GM12878 (cell line): ENCODE measurements around the gene RHPN2. TPM values are rescaled to one million over a fixed set of nuclear protein-coding genes. Genes with fewer than 3 reads are reported as not detected.

Experiments used
- ATAC-seq: fragments of 200-7000 bp; cut with Tn5 transposase; 3 replicates; pipeline ENCODE4 v1.9.1; 2020; ENCODE audit warnings: mild to moderate bottlenecking, moderate library complexity
- BruUV-seq: library from RNA; stranded (reverse); fragments of 400-500 nt; replicated peaks from 2 replicates; lab custom pipeline; 2021; lab: Mats Ljungman, UMichigan
- CTCF ChIA-PET: fragments of 300-600 bp; sonication (Branson Sonifier 250); formaldehyde crosslinking; extraction: SDS; loops from one replicate; lab custom pipeline; 2021; ENCODE audit warnings: inconsistent platforms; lab: Yijun Ruan, JAX
- POLR2A ChIA-PET: fragments of 350-600 bp; formaldehyde crosslinking; extraction: SDS; loops from one replicate; lab custom pipeline; 2021; ENCODE audit warnings: inconsistent platforms; lab: Charles Lee
- RAD21 ChIA-PET: fragments of 300-600 bp; sonication (Branson Sonifier 250); formaldehyde crosslinking; loops from one replicate; lab custom pipeline; 2023; ENCODE audit warnings: antibody characterized with exemption; ENCODE audit not compliant: unreplicated experiment; lab: Charles Lee
- SMC1A ChIA-PET: fragments of 300-600 bp; sonication (Branson Sonifier 250); formaldehyde crosslinking; loops from one replicate; lab custom pipeline; 2023; ENCODE audit not compliant: unreplicated experiment, uncharacterized antibody; lab: Charles Lee
- DNase-seq: peaks from one replicate; pipeline ENCODE4 v3.0.0-alpha.2; 2011; ENCODE audit warnings: low read depth, low spot score
- FAIRE-seq: peaks from 3 replicates; lab custom pipeline; 2011; peaks lifted over from hg19 to GRCh38; lab: Jason Lieb, UNC
- H2AFZ ChIP-seq: 2 replicates; pipeline ENCODE4 v1.6.0; 2011; ENCODE audit warnings: low read depth, low read length, control low read depth; ENCODE audit not compliant: control insufficient read depth
- H3K27ac ChIP-seq: 2 replicates; pipeline ENCODE4 v1.5.1; 2011; ENCODE audit warnings: control low read depth; ENCODE audit not compliant: control insufficient read depth, insufficient read depth
- H3K27me3 ChIP-seq, 2 experiments: replicated peaks in 1 of 2; 2 replicates each; pipeline versions ENCODE4 v1.6.0 to v1.6.1; 2011; ENCODE audit warnings: low read length in 1 of 2; ENCODE audit not compliant: control insufficient read depth in 2 of 2, insufficient read depth in 2 of 2
- H3K36me3 ChIP-seq, 2 experiments: 2 replicates each; pipeline ENCODE4 v1.5.1; 2011; ENCODE audit warnings: low read length in 1 of 2; ENCODE audit not compliant: control insufficient read depth in 2 of 2, insufficient read depth in 2 of 2
- H3K4me1 ChIP-seq: 2 replicates; pipeline ENCODE4 v1.6.1; 2011; ENCODE audit warnings: mild to moderate bottlenecking, low read length, moderate library complexity, mixed read lengths; ENCODE audit not compliant: control insufficient read depth, insufficient read depth
- H3K4me2 ChIP-seq: 2 replicates; pipeline ENCODE4 v1.6.0; 2011; ENCODE audit warnings: control low read depth; ENCODE audit not compliant: control insufficient read depth, insufficient read depth
- H3K4me3 ChIP-seq: fragments of 200-600 bp; sonication (generic); 2 replicates; pipeline ENCODE4 v1.5.1; 2016
- H3K79me2 ChIP-seq: 2 replicates; pipeline ENCODE4 v1.6.0; 2011; ENCODE audit warnings: low read length; ENCODE audit not compliant: control insufficient read depth, insufficient read depth
- H3K9ac ChIP-seq: 2 replicates; pipeline ENCODE4 v1.8.0; 2011; ENCODE audit warnings: low read length, control low read depth, mixed read lengths; ENCODE audit not compliant: control insufficient read depth, insufficient read depth
- H3K9me3 ChIP-seq: replicated peaks from 3 replicates; pipeline ENCODE4 v1.5.1; 2011; ENCODE audit warnings: mild to moderate bottlenecking, low read length; ENCODE audit not compliant: control insufficient read depth, insufficient read depth
- H4K20me1 ChIP-seq: 2 replicates; pipeline ENCODE4 v1.6.0; 2011; ENCODE audit not compliant: control insufficient read depth, insufficient read depth
- CUX1 ChIP-seq: IDR thresholded peaks from 2 replicates; pipeline ENCODE4 v1.6.1; 2012; ENCODE audit warnings: improper control_type of control experiment, low read depth, low read length; ENCODE audit not compliant: insufficient replicate concordance
- HSF1 ChIP-seq: fragments of 150-350 bp; IDR thresholded peaks from 2 replicates; pipeline ENCODE4 v1.6.1; 2014; ENCODE audit warnings: mild to moderate bottlenecking, low read depth, low read length
- IKZF2 ChIP-seq, 2 experiments: fragments of 450-650 bp; IDR thresholded peaks; 2 replicates each; pipeline ENCODE4 v1.6.1; 2017; ENCODE audit warnings: mild to moderate bottlenecking in 2 of 2, moderate library complexity in 2 of 2
- NFXL1 ChIP-seq: fragments of 450-650 bp; IDR thresholded peaks from 2 replicates; pipeline ENCODE4 v1.6.1; 2017; ENCODE audit warnings: antibody characterized with exemption, mild to moderate bottlenecking, borderline replicate concordance
- PML ChIP-seq: IDR thresholded peaks from 2 replicates; pipeline ENCODE4 v1.6.1; 2012; ENCODE audit warnings: low read length, inconsistent platforms
- SIX5 ChIP-seq: IDR thresholded peaks from 2 replicates; pipeline ENCODE4 v1.6.1; 2011; ENCODE audit warnings: mild to moderate bottlenecking, low read depth, low read length, moderate library complexity; ENCODE audit not compliant: severe bottlenecking
- USF2 ChIP-seq: IDR thresholded peaks from 2 replicates; pipeline ENCODE4 v1.6.1; 2011; ENCODE audit warnings: low read depth, low read length, improper control_type of control experiment, borderline replicate concordance
- ZNF207 ChIP-seq: fragments of 450-650 bp; IDR thresholded peaks from 2 replicates; pipeline ENCODE4 v1.6.1; 2014; ENCODE audit warnings: antibody characterized with exemption, mild to moderate bottlenecking, borderline replicate concordance
- ZNF592 ChIP-seq: fragments of 450-650 bp; IDR thresholded peaks from 2 replicates; pipeline ENCODE4 v1.6.1; 2017; ENCODE audit warnings: mild to moderate bottlenecking, moderate library complexity
- WGBS: methylation state at CpG from one replicate; pipeline ENCODE4 v1.1.6; 2016; ENCODE audit warnings: low lambda C conversion rate; ENCODE audit not compliant: insufficient replicate concordance, insufficient coverage; ENCODE audit errors: missing lambda C conversion rate; 5-methylcytosine and 5-hydroxymethylcytosine counted together
- in situ Hi-C: fragments of 300-500 bp; cut with MboI; formaldehyde crosslinking; loops from 9 replicates; pipeline ENCODE4 v1.14.3; 2018; ENCODE audit warnings: mixed read lengths
- intact Hi-C: fragments of 100-400 bp; cut with micrococcal nuclease; formaldehyde crosslinking; loops from one replicate; pipeline ENCODE4 v1.14.2; 2022; ENCODE audit not compliant: unreplicated experiment
- polyA plus RNA-seq, 11 experiments: library from polyadenylated mRNA; depleted of rRNA in 4 of 11; unstranded in 6 of 11; stranded (reverse) in 5 of 11; fragments of >200 nt; fragmentation: Nextera tagmentation in 4 of 11; fragmentation: Illumina TruSeq in 1 of 11; extraction: Ambion mirVana in 4 of 11; extraction: Trizol in 1 of 11; gene quantifications; 1 replicate in 1 of 11; 2 replicates in 10 of 11; pipeline versions ENCODE4 v1.2.1 to v1.2.3, GENCODE V29; 2011 to 2016; ENCODE audit warnings: inconsistent platforms in 2 of 11, missing spikeins in 2 of 11, low read depth in 1 of 11
- total RNA-seq, 4 experiments: library from RNA; depleted of rRNA in 3 of 4; stranded (reverse); fragments of >200 nt in 3 of 4; fragmentation: Illumina TruSeq in 1 of 4; extraction: Trizol in 1 of 4; gene quantifications; 2 replicates each; pipeline versions ENCODE4 v1.2.1 to v1.2.3, GENCODE V29; 2013 to 2021

RHPN2 gene
- total and polyA plus RNA-seq, 10 of the 15 experiments (the other 5 are each of a cell fraction or from before 2014, with no cell fraction given): 0.71 to 7.4 (median 3.7) TPM

GRCh38 chr19:33060586-33060985, 4.1 kb downstream of the RHPN2 start:
- ATAC-seq (no peak), DNase-seq (no peak), FAIRE-seq (no peak)
- Histone ChIP-seq H3K36me3 (no peaks in the 10 kb centered on the region), H3K4me2 (no peak overlapping the region), H2AFZ (no peak overlapping the region), H3K4me1 (peaks cover 7% of the 10 kb centered on the region; the same call in 1 of the 2 replicates), H3K27ac (no peak overlapping the region), H3K79me2 (no peaks in the 10 kb centered on the region; the same call in 1 of the 2 replicates), H3K9ac (no peak overlapping the region), H4K20me1 (no peaks in the 10 kb centered on the region), H3K4me3 (no peak overlapping the region), H3K27me3 (no peaks in the 10 kb centered on the region; a peak in 1 of 4 replicates), H3K9me3 (no peaks in the 10 kb centered on the region)
- CTCF ChIA-PET: no interaction called here
- intact Hi-C loops (no loop called here), in situ Hi-C loops (no loop called here)
- RAD21 ChIA-PET: interaction anchor here (0.6 kb wide), 1 partner anchor 29 kb away, joined by 5 read pairs; no protein-coding TSS in a partner anchor
- SMC1A ChIA-PET: no interaction called here
- POLR2A ChIA-PET: interaction anchor here (1.5 kb wide), 1 partner anchor 18 kb away, joined by 3 read pairs; no protein-coding TSS in a partner anchor
- no TSS peak for BruUV-seq
- no peak for TF ChIP-seq USF2
- no peak for TF ChIP-seq NFXL1
- TF ChIP-seq ZNF592: no peak
- TF ChIP-seq PML: no peak
- no peak for TF ChIP-seq SIX5
- TF ChIP-seq HSF1: no peak
- no peak for TF ChIP-seq ZNF207
- no peak for TF ChIP-seq CUX1
- no peak for TF ChIP-seq IKZF2 (IDR thresholded peaks at IDR 0.05)
- WGBS: 51% methylated on average over 5 of the region's 5 CpGs
